HEK293T (cell line): Measurements from ENCODE around the gene MAP3K14.
"Not testable (repeated sequence)": the region's sequence is repeated elsewhere in the genome, so short reads cannot be mapped to it uniquely, and the experiment has no call there.

Experiments used
- CTCF ChIA-PET: fragments of 350-600 bp; formaldehyde crosslinking; extraction: SDS; loops from one replicate; lab custom pipeline; 2021; ENCODE audit warnings: antibody characterized with exemption, inconsistent platforms; lab: Yijun Ruan, JAX
- POLR2A ChIA-PET: fragments of 350-600 bp; formaldehyde crosslinking; extraction: SDS; loops from one replicate; lab custom pipeline; 2020; ENCODE audit warnings: antibody characterized with exemption, inconsistent platforms; lab: Yijun Ruan, JAX
- DNase-seq: peaks from one replicate; pipeline ENCODE4 v3.0.0; 2012; ENCODE audit warnings: mixed read lengths; ENCODE audit errors: extremely low spot score
- ARNT ChIP-seq: fragments of 450-650 bp; IDR thresholded peaks from 2 replicates; pipeline ENCODE4 v1.6.1; 2017; ENCODE audit warnings: mild to moderate bottlenecking
- BHLHE40 ChIP-seq: fragments of 450-650 bp; IDR thresholded peaks from 2 replicates; pipeline ENCODE4 v1.6.1; 2016; ENCODE audit warnings: mild to moderate bottlenecking, moderate library complexity, borderline replicate concordance
- CTBP1 ChIP-seq: fragments of 450-650 bp; IDR thresholded peaks from 2 replicates; pipeline ENCODE4 v1.6.1; 2016; ENCODE audit warnings: borderline replicate concordance
- ELF4 ChIP-seq: fragments of 450-650 bp; IDR thresholded peaks from 2 replicates; pipeline ENCODE4 v1.6.1; 2017; ENCODE audit warnings: antibody characterized with exemption
- FOXA1 ChIP-seq: fragments of 450-650 bp; IDR thresholded peaks from 2 replicates; pipeline ENCODE4 v1.6.1; 2016; ENCODE audit warnings: mild to moderate bottlenecking
- FOXK2 ChIP-seq: fragments of 450-650 bp; IDR thresholded peaks from 2 replicates; pipeline ENCODE4 v1.6.1; 2016; ENCODE audit warnings: mild to moderate bottlenecking
- FOXM1 ChIP-seq: fragments of 450-650 bp; IDR thresholded peaks from 2 replicates; pipeline ENCODE4 v1.6.1; 2017; ENCODE audit warnings: mild to moderate bottlenecking, borderline replicate concordance
- HDGF ChIP-seq: fragments of 450-650 bp; IDR thresholded peaks from 2 replicates; pipeline ENCODE4 v1.6.1; 2017; ENCODE audit warnings: antibody characterized with exemption, borderline replicate concordance
- L3MBTL2 ChIP-seq: fragments of 450-650 bp; conservative IDR thresholded peaks from 2 replicates; pipeline ENCODE4 v1.6.1; 2016; ENCODE audit warnings: mild to moderate bottlenecking
- LEF1 ChIP-seq: fragments of 450-650 bp; IDR thresholded peaks from 2 replicates; pipeline ENCODE4 v1.6.1; 2017; ENCODE audit warnings: mild to moderate bottlenecking, borderline replicate concordance
- NFRKB ChIP-seq: fragments of 450-650 bp; IDR thresholded peaks from 2 replicates; pipeline ENCODE4 v1.6.1; 2016; ENCODE audit warnings: mild to moderate bottlenecking, moderate library complexity
- PKNOX1 ChIP-seq: fragments of 450-650 bp; IDR thresholded peaks from 2 replicates; pipeline ENCODE4 v1.6.1; 2016
- SP1 ChIP-seq: fragments of 450-650 bp; IDR thresholded peaks from 2 replicates; pipeline ENCODE4 v1.6.1; 2017
- SUZ12 ChIP-seq: fragments of 450-650 bp; IDR thresholded peaks from 2 replicates; pipeline ENCODE4 v1.6.1; 2016; ENCODE audit warnings: mild to moderate bottlenecking
- TARDBP ChIP-seq: fragments of 450-650 bp; IDR thresholded peaks from 2 replicates; pipeline ENCODE4 v1.6.1; 2016
- ZNF384 ChIP-seq: fragments of 450-650 bp; IDR thresholded peaks from 2 replicates; pipeline ENCODE4 v1.6.1; 2016

Gene MAP3K14

GRCh38 chr17:45256114-45256966 is 60.5 kb downstream of the MAP3K14 start:
- DNase-seq = no peak
- TF ChIP-seq BHLHE40 (no peak), FOXK2 (no peak), HDGF (no peak)
- ChIA-PET CTCF (interaction anchor here (0.6 to 1.5 kb wide), 5 partner anchors 11 to 121 kb away, joined by 3 to 6 read pairs (median 3); partner anchors contain the start of gene ACBD4), POLR2A (no interaction called here)

GRCh38 chr17:45255358-45255757 is 61.5 kb downstream of the MAP3K14 start:
- ChIA-PET CTCF (interaction anchor here (0.6 to 1.5 kb wide), 5 partner anchors 10 to 120 kb away, joined by 3 to 6 read pairs (median 4); partner anchors contain the start of gene ACBD4), POLR2A (interaction anchor here (0.5 to 1.0 kb wide), 3 partner anchors 9 to 204 kb away, joined by 3 to 4 read pairs (median 3); no protein-coding TSS in a partner anchor)
- DNase-seq = no peak
- TF ChIP-seq ELF4 (no peak), FOXA1 (no peak), L3MBTL2 (no peak), TARDBP (no peak), NFRKB (no peak), HDGF (no peak), ZNF384 (no peak), LEF1 (no peak), FOXK2 (no peak), BHLHE40 (no peak), ARNT (no peak), FOXM1 (no peak), CTBP1 (no peak), PKNOX1 (no peak), SUZ12 (no peak)

GRCh38 chr17:45253879-45254278 is 62.9 kb downstream of the MAP3K14 start:
- no peak for DNase-seq
- ChIA-PET POLR2A (no interaction called here), CTCF (interaction anchor here (0.6 to 0.8 kb wide), 2 partner anchors 16 to 618 kb away, joined by 3 read pairs; no protein-coding TSS in a partner anchor)
- no peak for TF ChIP-seq ARNT
- TF ChIP-seq FOXK2 = no peak
- TF ChIP-seq TARDBP = no peak
- TF ChIP-seq PKNOX1 = no peak
- TF ChIP-seq L3MBTL2 = no peak
- TF ChIP-seq SUZ12 = no peak
- no peak for TF ChIP-seq NFRKB
- TF ChIP-seq BHLHE40 = no peak
- TF ChIP-seq SP1 = no peak
- no peak for TF ChIP-seq FOXM1
- no peak for TF ChIP-seq HDGF
- TF ChIP-seq LEF1 = no peak

- DNase-seq, POLR2A ChIA-PET: not testable (repeated sequence)
- CTCF ChIA-PET = interaction anchor here (0.7 kb wide), 1 partner anchor 34 kb away, joined by 3 read pairs; no protein-coding TSS in a partner anchor
Measured at GRCh38 chr17:45253237-45253636, 63.6 kb downstream of the MAP3K14 start.

GRCh38 chr17:45251931-45252330 is 64.9 kb downstream of the MAP3K14 start:
- ChIA-PET CTCF (interaction anchor here (0.7 kb wide), 1 partner anchor 583 kb away, joined by 3 read pairs; no protein-coding TSS in a partner anchor), POLR2A (no interaction called here)
- TF ChIP-seq BHLHE40 = no peak
- no peak for TF ChIP-seq ZNF384
- TF ChIP-seq HDGF = no peak
- no peak for TF ChIP-seq SUZ12
- no peak for TF ChIP-seq CTBP1
- no peak for TF ChIP-seq LEF1
- TF ChIP-seq FOXM1 = no peak
- DNase-seq = no peak

GRCh38 chr17:45248132-45248957 is 68.5 kb downstream of the MAP3K14 start:
- peak; percentile 42 for DNase-seq
- CTCF ChIA-PET = interaction anchor here (1.0 to 3.5 kb wide), 2 partner anchors 10 to 13 kb away, joined by 3 to 15 read pairs; no protein-coding TSS in a partner anchor
- POLR2A ChIA-PET = interaction anchor here (0.6 to 2.5 kb wide), 6 partner anchors 12 to 675 kb away, joined by 3 to 13 read pairs (median 3); partner anchors contain the start of gene FMNL1
- TF ChIP-seq HDGF (no peak), ZNF384 (no peak), ELF4 (no peak), ARNT (no peak)
